HG03159 (cell line): ENCODE measurements around the gene GYPA.
"Not testable (repeated sequence)": the region's sequence is repeated elsewhere in the genome, so short reads cannot be mapped to it uniquely, and the experiment has no call there.

Experiments used
- ATAC-seq: cut with Tn5 transposase; IDR thresholded peaks from one replicate; pipeline ENCODE4 v1.9.1; 2021; ENCODE audit warnings: mild to moderate bottlenecking, moderate library complexity; ENCODE audit not compliant: unreplicated experiment

GYPA gene

DNA sequence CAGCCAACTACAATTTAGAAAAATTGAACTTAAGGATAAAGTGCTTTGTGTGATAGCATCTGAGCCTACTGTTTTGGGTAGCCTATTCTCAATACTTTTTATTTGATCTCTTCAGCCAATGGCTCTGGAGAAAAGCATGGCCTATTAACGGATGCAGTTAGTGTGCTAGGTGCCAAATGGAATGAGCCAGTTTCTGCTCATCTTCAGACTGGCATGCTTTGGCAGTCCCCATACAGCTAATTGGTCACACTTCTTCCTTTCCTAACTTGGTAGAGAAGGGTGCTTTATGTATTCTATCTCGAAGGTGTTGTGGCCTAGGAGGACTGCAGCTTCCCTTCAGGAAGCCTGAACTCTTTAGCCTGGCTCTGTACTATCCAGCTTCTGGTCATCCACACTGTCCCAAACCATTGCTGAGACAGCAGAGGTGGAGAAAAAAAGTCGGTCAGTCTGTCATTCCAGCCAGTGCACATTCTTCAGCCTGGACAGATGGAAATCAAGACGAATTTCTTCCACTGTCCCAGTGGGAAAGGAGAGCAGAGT is 11.1 kb downstream of the GYPA start:
- ATAC-seq: not testable (repeated sequence)

DNA sequence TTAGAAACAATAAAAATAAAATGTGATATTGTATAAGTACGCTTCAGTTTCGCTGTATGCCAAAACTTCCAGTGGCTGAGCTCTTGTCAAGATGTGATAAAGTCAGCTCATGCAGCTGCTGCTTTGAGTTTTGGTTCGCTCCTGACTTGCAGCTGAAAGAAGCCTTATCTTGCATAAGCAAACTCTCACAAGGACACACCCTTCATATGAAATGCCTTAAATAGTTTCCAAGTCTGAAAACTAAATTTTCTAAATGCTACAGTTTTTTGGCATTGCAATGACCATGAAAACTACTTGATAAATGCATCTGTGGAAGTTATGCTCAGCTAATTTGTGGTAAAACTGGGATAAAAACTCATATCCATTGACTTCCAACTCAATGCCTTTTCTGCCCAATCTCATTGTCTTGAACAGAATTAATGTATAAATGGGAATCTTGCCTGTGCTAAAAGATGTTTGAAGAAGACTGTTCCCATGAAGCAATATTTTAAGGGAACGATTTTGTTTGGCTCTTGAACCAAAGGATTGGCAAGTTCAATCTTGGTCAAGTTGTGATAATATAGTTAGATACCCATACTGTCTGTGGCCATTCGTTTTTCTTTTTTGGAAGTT is 11.7 kb downstream of the GYPA start:
- ATAC-seq: not testable (repeated sequence)

DNA sequence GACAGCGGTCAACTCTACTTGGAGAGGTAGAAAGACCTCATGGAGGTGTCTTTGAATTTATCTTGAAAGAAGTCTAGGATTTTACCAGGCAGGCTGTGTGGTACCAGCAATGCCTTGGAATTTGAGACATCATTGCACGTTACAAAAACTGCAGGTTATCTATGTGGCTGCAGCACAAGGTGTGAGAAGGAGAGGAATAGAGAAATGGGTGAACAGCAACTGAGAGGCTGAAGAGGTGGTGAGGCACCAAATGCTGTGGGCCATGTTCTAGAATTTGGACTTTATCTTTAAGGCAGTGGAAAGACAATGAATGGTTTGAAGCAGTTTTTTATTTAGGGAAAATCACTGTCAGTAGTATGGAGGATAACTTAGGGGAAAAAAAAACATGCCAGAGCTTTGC is 15.4 kb downstream of the GYPA start:
- ATAC-seq: not testable (repeated sequence)

DNA sequence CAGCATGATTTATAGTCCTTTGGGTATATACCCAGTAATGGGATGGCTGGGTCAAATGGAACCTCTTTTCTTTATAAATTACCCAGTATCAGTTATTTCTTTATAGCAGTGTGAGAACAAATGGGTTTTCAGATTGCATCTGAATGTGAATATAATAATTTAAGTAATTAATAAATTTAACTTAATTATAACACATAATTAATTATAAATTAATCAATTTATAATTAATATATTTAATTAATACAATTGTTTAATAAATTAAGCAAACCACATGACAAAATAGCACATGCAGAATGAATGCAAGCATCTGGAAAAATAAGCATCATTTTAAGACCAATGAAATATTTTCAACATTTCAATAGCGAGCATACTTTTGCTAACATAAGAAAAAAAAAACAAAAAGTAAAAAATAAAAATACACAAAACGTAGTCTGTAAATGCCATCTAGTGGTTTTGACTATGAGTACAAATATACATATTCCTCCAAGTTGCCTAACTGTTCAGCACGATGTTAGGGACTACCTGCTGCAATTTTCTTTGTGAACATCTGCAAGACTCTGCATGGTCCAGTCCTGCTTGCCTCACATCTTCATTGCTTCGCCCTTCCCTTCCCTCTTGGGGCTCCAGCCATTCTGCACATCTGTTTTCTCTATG is 16.4 kb downstream of the GYPA start:
- ATAC-seq: not testable (repeated sequence)

DNA sequence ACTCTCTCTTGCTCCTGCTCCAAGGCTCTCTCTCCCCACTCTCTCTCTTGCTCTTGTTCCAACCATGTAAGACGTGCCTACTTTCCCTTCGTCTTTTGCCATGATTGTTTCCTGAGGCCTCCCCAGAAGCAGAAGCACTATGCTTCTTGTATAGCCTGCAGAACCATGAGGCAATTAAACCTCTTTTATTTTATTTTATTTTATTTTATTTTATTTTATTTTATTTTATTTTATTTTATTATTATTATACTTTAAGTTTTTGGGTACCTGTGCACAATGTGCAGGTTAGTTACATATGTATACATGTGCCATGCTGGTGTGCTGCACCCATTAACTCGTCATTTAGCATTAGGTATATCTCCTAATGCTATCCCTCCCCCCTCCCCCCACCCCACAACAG is 17.2 kb downstream of the GYPA start:
- ATAC-seq: not testable (repeated sequence)

DNA sequence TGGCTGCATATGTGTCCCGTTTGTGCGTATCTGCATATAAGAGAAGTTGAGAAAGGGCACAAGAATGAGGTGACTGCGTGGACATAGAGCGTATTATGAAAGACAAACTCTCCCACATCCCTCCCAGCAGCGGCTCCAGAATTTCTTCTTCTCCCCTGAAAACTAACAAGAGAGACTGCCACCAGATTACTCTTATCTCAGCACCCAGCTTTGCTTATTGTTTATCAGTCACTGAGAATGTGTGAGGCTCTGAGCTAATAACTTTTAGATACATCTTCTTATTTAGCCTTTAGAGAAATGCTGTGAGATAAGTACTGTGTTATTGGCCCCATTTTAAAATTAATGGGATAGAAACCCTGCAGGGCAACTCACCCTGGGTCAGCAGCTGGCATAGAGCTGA is 20.8 kb downstream of the GYPA start:
- not testable (repeated sequence) for ATAC-seq

DNA sequence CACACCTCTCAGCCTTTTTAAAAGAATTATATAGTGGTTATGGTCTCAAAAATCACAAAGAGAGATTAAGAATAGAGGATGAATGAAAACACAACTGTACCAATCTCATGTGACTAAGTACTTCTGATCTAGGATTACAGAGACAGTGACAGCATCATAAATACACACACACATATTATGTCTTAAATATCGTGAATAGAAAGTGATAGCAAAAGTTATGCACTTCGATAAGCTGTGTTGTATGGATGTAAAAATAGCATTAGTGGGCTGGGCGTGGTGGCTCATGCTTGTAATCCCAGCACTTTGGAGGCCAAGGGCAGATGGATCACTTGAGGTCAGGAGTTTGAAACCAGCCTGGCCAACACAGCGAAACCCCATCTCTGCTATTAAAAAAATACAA is 25.0 kb downstream of the GYPA start:
- peak; percentile 61 for ATAC-seq

DNA sequence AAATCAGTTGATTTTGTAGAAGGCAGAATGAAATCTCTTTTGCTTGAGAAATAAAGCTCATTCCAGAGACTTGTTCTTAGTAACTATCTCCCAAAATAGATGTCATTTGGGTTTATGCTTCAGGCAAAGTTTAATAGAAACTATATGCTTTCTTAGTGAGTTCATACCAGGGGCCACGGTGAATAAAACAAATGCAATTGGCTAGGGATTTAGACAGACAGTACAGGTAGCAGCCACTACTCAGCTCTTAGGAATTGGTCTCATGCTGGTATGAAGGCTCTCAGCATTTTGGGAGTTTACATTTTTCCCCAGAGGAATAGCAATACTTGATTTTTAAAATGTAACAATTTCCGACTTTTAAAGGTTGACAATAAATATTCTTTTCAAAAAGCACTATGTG is 27.0 kb downstream of the GYPA start:
- ATAC-seq: no peak

DNA sequence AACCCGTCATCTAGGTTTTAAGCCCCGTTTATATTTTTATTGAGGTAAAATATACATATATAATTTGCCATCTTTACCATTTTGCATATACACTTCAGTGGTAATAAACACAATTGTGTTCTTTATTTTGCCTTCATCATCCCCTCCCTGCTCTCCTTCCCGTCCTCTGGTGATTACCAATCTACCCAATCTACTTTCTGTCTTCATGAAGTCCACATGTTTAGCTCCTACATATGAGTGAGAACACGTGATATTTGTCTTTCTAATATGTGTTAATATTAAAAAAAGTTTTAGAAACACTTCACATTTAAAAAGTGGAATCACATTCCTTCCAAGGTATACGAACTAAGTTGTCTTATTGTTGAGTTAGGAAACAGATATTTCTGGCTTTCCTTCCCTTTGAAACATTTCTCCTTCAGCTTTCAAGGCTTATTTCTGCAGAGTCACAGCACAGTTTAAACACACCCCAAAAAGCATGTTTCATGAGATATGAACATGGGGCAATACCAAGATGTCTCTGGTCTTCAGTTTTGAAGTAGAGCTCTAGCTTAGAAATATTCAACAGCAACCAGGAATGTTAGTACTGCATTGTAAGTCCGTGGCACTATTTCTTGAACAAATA is 35.9 kb downstream of the GYPA start:
- no peak for ATAC-seq

DNA sequence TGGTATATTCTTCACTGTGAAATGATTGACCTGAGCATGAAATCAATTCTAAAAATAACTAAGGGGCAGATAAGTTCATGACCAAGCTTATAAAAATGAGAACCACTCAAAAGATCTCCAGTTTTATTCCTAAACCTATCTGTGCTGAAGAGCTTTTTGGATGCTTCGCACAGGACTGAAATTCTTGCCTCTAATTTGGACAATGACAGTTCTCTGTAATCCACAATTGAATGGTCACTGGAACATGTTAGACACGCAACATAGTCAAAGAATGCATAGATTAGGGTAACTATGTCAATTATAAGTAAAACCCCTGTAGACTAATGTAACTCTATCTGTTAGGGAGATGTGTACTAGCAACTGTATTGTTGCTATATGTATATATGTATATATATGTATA is 42.7 kb downstream of the GYPA start:
- not testable (repeated sequence) for ATAC-seq

DNA sequence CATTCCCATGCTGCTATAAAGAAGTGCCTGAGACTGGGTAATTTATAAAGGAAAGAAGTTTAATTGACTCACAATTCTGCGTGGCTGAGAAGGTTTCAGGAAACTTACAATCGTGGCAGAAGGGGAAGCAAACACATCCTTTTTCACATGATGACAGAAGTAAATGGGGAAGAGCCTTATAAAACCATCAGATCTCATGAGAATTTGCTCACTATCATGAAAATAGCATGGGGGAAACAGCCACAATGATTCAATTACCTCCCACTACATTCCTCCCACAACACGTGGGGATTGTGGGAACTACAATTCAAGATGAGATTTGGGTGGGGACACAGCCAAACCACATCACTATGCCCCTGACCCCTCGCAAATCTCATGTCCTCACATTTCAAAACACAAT is 46.5 kb downstream of the GYPA start:
- ATAC-seq: not testable (repeated sequence)

DNA sequence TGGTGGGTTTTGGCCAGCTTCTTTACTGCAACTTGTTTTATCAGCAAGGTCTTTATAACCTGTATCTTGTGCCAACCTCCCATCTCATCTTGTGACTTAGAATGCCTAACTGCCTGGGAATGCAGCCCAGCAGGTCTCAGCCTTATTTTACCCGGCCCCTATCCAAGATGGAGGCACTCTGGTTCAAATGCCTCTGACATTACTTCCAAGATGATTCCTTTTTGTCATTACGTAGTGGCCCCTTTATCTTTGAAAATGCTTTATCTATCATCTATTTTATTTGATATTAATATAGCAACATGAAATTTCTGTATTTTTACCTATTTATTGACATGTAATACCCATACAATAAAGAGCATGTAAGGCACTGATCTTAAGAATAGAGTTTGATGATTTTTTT is 49.3 kb downstream of the GYPA start:
- ATAC-seq: not testable (repeated sequence)

DNA sequence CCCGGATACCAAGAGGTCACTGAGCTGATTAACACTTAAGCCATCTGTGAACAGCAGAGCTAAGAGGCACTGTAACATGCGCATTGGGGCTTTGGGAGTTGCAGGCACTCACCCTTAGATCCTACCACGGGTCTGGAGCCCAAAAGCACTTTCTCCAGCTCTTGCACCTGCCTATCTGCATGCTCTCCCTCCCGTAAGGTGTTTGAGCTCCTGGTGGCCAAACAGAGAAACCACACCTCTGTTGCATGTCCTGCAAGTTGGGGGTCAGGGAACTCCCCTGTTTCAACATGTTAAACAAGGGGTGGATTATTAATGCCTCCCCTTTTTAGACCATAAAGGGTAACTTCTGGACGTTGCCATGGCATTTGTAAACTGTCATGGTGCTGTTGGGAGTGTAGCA is 49.8 kb downstream of the GYPA start:
- ATAC-seq: peak; percentile 64

DNA sequence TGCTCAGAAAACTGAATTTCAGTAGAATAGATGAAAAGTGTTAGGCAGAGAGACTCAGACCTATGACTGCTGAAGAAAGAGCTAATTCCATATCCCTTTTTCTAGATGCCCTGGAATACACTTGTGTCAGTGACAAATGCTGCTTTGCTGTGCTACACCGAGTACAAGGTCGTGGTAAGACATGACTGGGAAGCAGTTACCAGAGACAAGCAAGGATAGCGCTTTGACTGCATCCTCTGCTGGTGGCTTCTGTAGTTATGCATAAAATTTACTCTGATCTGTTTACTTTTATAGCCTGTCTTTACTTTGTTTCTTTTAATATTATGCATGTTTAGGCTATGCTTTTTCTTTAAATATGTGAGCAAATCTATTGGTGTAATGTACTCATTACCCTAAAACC is 58.5 kb downstream of the GYPA start:
- ATAC-seq: not testable (repeated sequence)

DNA sequence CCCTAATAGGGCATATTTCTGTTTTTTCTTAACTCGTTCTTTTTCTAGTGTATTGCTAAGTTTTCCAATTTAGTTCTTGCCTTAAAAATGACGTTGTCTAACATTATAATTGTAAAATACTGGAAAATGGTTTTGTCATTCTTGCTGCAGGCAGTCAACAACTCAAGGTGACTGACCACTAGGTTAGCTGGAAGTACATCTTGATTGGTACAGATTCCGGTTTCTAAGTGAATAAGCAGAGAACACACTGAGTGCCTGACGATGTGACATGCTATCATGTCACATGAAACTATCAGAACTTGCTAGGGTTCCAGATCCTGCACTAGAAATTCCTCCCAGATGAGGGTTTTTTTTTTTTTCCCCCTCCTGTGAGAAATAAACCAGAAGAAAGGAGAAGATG is 60.4 kb downstream of the GYPA start:
- not testable (repeated sequence) for ATAC-seq

DNA sequence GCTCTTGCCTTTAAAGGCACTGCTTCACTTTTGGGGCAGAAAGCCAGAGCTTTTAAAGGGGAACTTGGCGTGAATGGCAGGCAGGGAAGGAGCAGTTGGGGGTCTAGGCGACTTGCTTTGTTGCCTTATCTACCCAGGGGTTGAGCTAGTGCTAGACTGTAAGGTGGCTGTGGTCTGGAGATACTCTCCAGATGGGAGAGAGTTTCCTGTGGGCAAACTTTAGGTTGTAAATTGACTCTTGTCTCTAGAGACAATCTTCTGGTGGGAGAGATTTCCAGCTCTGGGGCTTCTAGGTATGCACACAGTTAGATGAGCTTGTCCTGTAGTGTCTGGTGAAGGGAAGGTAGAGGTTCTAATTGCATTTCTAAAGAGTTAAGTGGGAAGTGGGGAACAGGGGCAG is 61.8 kb downstream of the GYPA start:
- not testable (repeated sequence) for ATAC-seq

DNA sequence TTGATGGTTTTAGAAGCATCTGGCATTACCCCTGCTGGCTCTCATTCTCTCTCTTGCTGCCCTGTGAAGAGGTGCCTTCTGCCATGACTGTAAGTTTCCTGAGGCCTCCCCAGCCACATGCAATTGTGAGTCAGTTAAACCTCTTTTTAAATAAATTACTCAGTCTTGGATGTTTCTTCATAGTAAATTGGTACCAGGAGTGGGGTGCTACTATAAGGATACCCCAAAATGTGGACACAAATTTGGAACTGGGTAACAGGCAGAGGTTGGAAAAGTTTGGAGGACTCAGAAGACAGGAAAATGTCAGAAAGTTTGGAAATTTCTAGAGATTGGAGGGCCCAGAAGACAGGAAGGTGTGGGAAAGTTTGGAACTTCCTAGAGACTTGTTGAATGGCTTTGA is 79.0 kb downstream of the GYPA start:
- ATAC-seq: not testable (repeated sequence)

DNA sequence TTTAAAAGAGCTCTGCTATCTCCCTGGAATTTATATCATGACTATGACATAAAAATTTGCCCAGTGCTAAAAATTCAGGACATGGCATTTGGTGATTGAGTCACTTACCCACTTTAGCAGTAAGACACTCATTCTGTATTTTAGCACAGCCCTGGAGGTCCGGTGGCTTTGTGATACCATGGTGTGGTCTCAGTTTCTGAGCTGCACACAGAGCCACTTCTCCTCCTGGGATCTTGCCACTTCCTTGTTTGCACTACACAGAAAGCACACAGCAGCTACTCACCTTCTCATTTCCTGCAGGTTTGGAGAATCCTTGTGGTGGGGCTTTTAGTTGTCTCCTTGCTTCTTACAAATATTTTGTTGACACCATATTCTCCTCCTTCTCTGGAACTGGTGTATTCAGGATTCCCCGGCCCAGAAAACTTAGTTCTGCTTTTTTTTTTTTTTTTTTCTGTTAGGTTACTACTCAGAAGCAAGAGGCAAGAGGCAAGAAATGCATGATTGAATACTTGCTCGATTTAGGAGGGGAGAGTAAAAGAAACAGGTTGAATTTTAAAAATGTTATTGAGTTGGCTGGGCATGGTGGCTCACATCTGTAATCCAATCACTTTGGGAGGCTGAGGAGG is 80.2 kb downstream of the GYPA start:
- not testable (repeated sequence) for ATAC-seq
